SK-N-SH (cell line): ENCODE measurements around the gene HASPIN. TPM values are rescaled to one million over a fixed set of nuclear protein-coding genes. Genes with fewer than 3 reads are reported as not detected.

Experiments
- CTCF ChIA-PET: fragments of 300-600, 350-600 bp; formaldehyde crosslinking; extraction: SDS; loops from one replicate; lab custom pipeline; 2021; lab: Yijun Ruan, JAX
- POLR2A ChIA-PET: fragments of 350-600 bp; sonication (Branson Sonifier 250); formaldehyde crosslinking; extraction: SDS; loops from one replicate; lab custom pipeline; 2020; ENCODE audit warnings: antibody characterized with exemption, inconsistent platforms; lab: Yijun Ruan, JAX
- DNase-seq: peaks from one replicate; pipeline ENCODE4 v3.0.0; 2012
- H2AFZ ChIP-seq: fragments of 200-600 bp; sonication (generic); 2 replicates; pipeline ENCODE4 v1.8.1; 2016; ENCODE audit warnings: antibody characterized with exemption, mild to moderate bottlenecking, low read depth
- H3F3A ChIP-seq: fragments of 200-600 bp; sonication (generic); replicated peaks from 2 replicates; pipeline ENCODE3; 2016; ENCODE audit warnings: antibody characterized with exemption, mild to moderate bottlenecking; ENCODE audit not compliant: insufficient read depth
- H3K27ac ChIP-seq, 2 experiments: fragments of 200-500 bp in 1 of 2; fragments of 200-600 bp in 1 of 2; sonication (Bioruptor generic) in 1 of 2; sonication (generic), shearing (Covaris generic) in 1 of 2; 2 replicates each; pipeline versions ENCODE4 v1.5.1 to v1.6.1; 2014 to 2016; ENCODE audit warnings: low read depth in 2 of 2, inconsistent platforms in 1 of 2, low read length in 1 of 2, mild to moderate bottlenecking in 1 of 2, mixed read lengths in 1 of 2
- H3K27me3 ChIP-seq: fragments of 200-600 bp; sonication (generic), shearing (Covaris generic); 2 replicates; pipeline ENCODE4 v1.6.1; 2016; ENCODE audit warnings: mixed run types; ENCODE audit not compliant: insufficient read depth
- H3K36me3 ChIP-seq, 2 experiments: fragments of 200-500 bp in 1 of 2; fragments of 200-600 bp in 1 of 2; sonication (Bioruptor generic) in 1 of 2; sonication (generic) in 1 of 2; replicated peaks in 1 of 2; 2 replicates each; pipeline versions ENCODE3 to v1.5.1; 2014 to 2016; ENCODE audit warnings: low read length in 1 of 2, mild to moderate bottlenecking in 1 of 2; ENCODE audit not compliant: insufficient read depth in 2 of 2, control insufficient read depth in 1 of 2
- H3K4me1 ChIP-seq, 2 experiments: fragments of 200-500 bp in 1 of 2; fragments of 200-600 bp in 1 of 2; sonication (Bioruptor generic) in 1 of 2; sonication (generic), shearing (Covaris generic) in 1 of 2; 2 replicates each; pipeline versions ENCODE4 v1.5.1 to v1.6.1; 2014 to 2016; ENCODE audit warnings: low read depth in 1 of 2, low read length in 1 of 2, mixed run types in 1 of 2; ENCODE audit not compliant: insufficient read depth in 2 of 2, control insufficient read depth in 1 of 2
- H3K4me2 ChIP-seq: fragments of 200-600 bp; sonication (generic), shearing (Covaris generic); 2 replicates; pipeline ENCODE4 v1.6.1; 2017; ENCODE audit warnings: mixed run types
- H3K4me3 ChIP-seq, 2 experiments: fragments of 200-500 bp in 1 of 2; fragments of 200-600 bp in 1 of 2; sonication (Bioruptor generic) in 1 of 2; sonication (generic), shearing (Covaris generic) in 1 of 2; 2 replicates each; pipeline versions ENCODE4 v1.5.1 to v1.8.1; 2014 to 2016; ENCODE audit warnings: low read depth in 2 of 2, inconsistent platforms in 1 of 2, low read length in 1 of 2, mild to moderate bottlenecking in 1 of 2, mixed read lengths in 1 of 2, moderate library complexity in 1 of 2
- H3K79me2 ChIP-seq: fragments of 200-600 bp; sonication (generic); 2 replicates; pipeline ENCODE4 v1.8.1; 2017; ENCODE audit warnings: mild to moderate bottlenecking; ENCODE audit not compliant: insufficient read depth
- H3K9ac ChIP-seq: fragments of 200-600 bp; sonication (generic); 2 replicates; pipeline ENCODE4 v1.6.1; 2017; ENCODE audit warnings: mixed run types
- H3K9me2 ChIP-seq: fragments of 200-600 bp; sonication (generic); 2 replicates; pipeline ENCODE4 v1.6.1; 2017; ENCODE audit warnings: mixed run types
- H3K9me3 ChIP-seq: fragments of 200-600 bp; sonication (generic); 2 replicates; pipeline ENCODE4 v1.6.1; 2017; ENCODE audit warnings: mixed run types, mild to moderate bottlenecking, moderate library complexity
- H4K20me1 ChIP-seq: fragments of 200-600 bp; sonication (generic); 2 replicates; pipeline ENCODE4 v1.6.1; 2017; ENCODE audit warnings: mild to moderate bottlenecking, mixed run types; ENCODE audit not compliant: insufficient read depth
- EP300 ChIP-seq, 2 experiments: IDR thresholded peaks; 2 replicates each; pipeline versions ENCODE4 v1.4.0 to v1.6.1; 2012; ENCODE audit warnings: borderline replicate concordance in 1 of 2, low read depth in 1 of 2, low read length in 1 of 2
- EZH2phosphoT487 ChIP-seq: fragments of 200-600 bp; sonication (generic); IDR thresholded peaks from 2 replicates; pipeline ENCODE4 v1.6.1; 2017; ENCODE audit warnings: low read depth, mixed run types, mild to moderate bottlenecking, antibody characterized with exemption, moderate library complexity, borderline replicate concordance
- GATA2 ChIP-seq: sonication (generic); formaldehyde crosslinking; IDR thresholded peaks from 2 replicates; pipeline ENCODE4 v1.5.0; 2020; ENCODE audit warnings: mild to moderate bottlenecking, missing genetic modification reagents
- NRF1 ChIP-seq: IDR thresholded peaks from 2 replicates; pipeline ENCODE4 v1.6.1; 2012; ENCODE audit warnings: low read depth, mild to moderate bottlenecking, low read length
- POLR2AphosphoS5 ChIP-seq: IDR thresholded peaks from 2 replicates; pipeline ENCODE4 v1.6.1; 2012; ENCODE audit warnings: low read depth, low read length
- RAD21 ChIP-seq: IDR thresholded peaks from 2 replicates; pipeline ENCODE4 v1.6.1; 2012; ENCODE audit warnings: mild to moderate bottlenecking, low read length
- RCOR1 ChIP-seq: fragments of 150-350 bp; IDR thresholded peaks from 2 replicates; pipeline ENCODE4 v1.6.1; 2017; ENCODE audit warnings: antibody characterized with exemption, low read length
- RFX5 ChIP-seq: IDR thresholded peaks from 2 replicates; pipeline ENCODE4 v1.6.1; 2012; ENCODE audit warnings: mild to moderate bottlenecking, improper control_type of control experiment, low read length
- SIN3A ChIP-seq: IDR thresholded peaks from 2 replicates; pipeline ENCODE4 v1.6.1; 2012; ENCODE audit warnings: low read depth, mild to moderate bottlenecking, low read length, moderate library complexity, borderline replicate concordance
- SMC3 ChIP-seq: IDR thresholded peaks from 2 replicates; pipeline ENCODE4 v1.6.1; 2012; ENCODE audit warnings: low read depth, low read length, improper control_type of control experiment
- TAF1 ChIP-seq: IDR thresholded peaks from 2 replicates; pipeline ENCODE4 v1.6.1; 2012; ENCODE audit warnings: low read depth, mild to moderate bottlenecking, low read length, moderate library complexity, borderline replicate concordance
- TCF12 ChIP-seq: IDR thresholded peaks from 2 replicates; pipeline ENCODE4 v1.4.0; 2012
- TEAD4 ChIP-seq: IDR thresholded peaks from 2 replicates; pipeline ENCODE4 v1.4.0; 2012; ENCODE audit warnings: mild to moderate bottlenecking, borderline replicate concordance; ENCODE audit not compliant: insufficient read depth
- WGBS: methylation state at CpG from one replicate; pipeline ENCODE4 v1.1.6; 2017; ENCODE audit warnings: low lambda C conversion rate; 5-methylcytosine and 5-hydroxymethylcytosine counted together
- polyA plus RNA-seq, 3 experiments: library from polyadenylated mRNA; depleted of rRNA; stranded (reverse); fragments of >200 nt; gene quantifications; 2 replicates each; pipeline ENCODE4 v1.2.3, GENCODE V29; 2012
- TF ChIP-seq, protein P1 (sequence below): IDR thresholded peaks from 2 replicates; pipeline ENCODE4 v1.4.0; 2012; ENCODE audit warnings: low read depth, borderline replicate concordance
- TF ChIP-seq, protein P2 (sequence below): IDR thresholded peaks from 2 replicates; pipeline ENCODE4 v1.4.0; 2012; ENCODE audit warnings: low read depth
- TF ChIP-seq, protein P3 (sequence below): IDR thresholded peaks from 2 replicates; pipeline ENCODE4; 2012
- TF ChIP-seq, protein P4 (sequence below): IDR thresholded peaks from 2 replicates; pipeline ENCODE4 v1.4.0; 2012; ENCODE audit warnings: low read depth, borderline replicate concordance
- TF ChIP-seq, protein P5 (sequence below): fragments of 150-350 bp; IDR thresholded peaks from 2 replicates; pipeline ENCODE4 v1.6.1; 2016; ENCODE audit warnings: mild to moderate bottlenecking, low read depth, low read length

Gene HASPIN
- polyA plus RNA-seq, 1 of the 3 experiments (the other 2 are of a cell fraction), result 1.4 TPM

DNA sequence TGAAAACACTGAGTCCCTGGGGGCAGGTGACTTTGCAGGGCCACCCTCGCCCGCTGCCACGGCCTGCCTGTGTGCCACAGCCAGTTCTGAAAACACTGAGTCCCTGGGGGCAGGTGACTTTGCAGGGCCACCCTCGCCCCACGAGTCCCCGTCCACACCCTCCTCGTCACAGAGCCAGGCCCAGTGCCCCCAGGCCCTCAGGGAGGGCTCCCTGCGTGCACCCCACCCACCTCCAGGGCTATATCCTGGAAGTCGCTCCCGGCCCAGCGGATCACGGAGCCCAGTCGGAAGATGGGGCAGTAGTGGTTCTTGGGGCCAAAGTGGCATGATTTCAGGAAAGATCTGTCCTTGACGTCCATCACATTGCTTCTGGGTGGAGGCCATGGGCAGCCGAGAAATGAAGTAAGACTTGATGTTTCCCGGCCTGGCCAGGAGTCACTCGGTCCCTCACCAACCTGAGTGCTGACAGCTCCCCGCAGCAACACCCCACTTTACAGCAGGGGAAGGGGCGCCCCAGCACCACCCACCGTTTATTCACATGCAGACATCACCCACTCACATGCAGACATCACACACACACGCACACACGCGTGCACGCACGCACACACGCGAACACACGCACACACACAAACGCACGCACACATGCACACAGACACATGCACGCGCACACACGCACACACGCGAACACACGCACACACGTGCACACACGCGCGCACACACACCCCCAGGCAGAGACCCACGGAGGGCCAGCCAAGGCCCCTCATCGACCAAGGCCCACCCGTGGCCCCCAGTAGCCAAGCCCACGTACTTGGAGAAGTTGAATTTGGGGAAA is 34.2 kb upstream of the HASPIN start:
- ChIA-PET CTCF (no interaction called here), POLR2A (no interaction called here)
- no peaks in the 10 kb centered on the region for H3K79me2 ChIP-seq
- no peaks in the 10 kb centered on the region for H3K9me3 ChIP-seq
- TF ChIP-seq SIN3A (no peak), POLR2AphosphoS5 (no peak), RCOR1 (no peak), EP300 (IDR thresholded peaks at IDR 0.05; ENCODE audit: borderline replicate concordance in 1 of 2, low read depth in 1 of 2, low read length in 1 of 2) (no peak), TAF1 (no peak), SMC3 (no peak), NRF1 (no peak), RAD21 (no peak), EZH2phosphoT487 (no peak), GATA2 (CRISPR knock-in tag) (no peak)
- TF ChIP-seq, protein P1, sequence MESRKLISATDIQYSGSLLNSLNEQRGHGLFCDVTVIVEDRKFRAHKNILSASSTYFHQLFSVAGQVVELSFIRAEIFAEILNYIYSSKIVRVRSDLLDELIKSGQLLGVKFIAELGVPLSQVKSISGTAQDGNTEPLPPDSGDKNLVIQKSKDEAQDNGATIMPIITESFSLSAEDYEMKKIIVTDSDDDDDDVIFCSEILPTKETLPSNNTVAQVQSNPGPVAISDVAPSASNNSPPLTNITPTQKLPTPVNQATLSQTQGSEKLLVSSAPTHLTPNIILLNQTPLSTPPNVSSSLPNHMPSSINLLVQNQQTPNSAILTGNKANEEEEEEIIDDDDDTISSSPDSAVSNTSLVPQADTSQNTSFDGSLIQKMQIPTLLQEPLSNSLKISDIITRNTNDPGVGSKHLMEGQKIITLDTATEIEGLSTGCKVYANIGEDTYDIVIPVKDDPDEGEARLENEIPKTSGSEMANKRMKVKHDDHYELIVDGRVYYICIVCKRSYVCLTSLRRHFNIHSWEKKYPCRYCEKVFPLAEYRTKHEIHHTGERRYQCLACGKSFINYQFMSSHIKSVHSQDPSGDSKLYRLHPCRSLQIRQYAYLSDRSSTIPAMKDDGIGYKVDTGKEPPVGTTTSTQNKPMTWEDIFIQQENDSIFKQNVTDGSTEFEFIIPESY, result no peak
- TF ChIP-seq, protein P2, sequence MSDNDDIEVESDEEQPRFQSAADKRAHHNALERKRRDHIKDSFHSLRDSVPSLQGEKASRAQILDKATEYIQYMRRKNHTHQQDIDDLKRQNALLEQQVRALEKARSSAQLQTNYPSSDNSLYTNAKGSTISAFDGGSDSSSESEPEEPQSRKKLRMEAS, result no peak
- H4K20me1 ChIP-seq, result no peaks in the 10 kb centered on the region
- H3K9ac ChIP-seq, result no peak overlapping the region
- no peak overlapping the region for H3K4me2 ChIP-seq
- no peaks in the 10 kb centered on the region for H3K36me3 ChIP-seq
- DNase-seq, result no peak
- WGBS, result 93% methylated on average over 29 of the region's 44 CpGs
- H2AFZ ChIP-seq, result no peak overlapping the region
- no peaks in the 10 kb centered on the region for H3K9me2 ChIP-seq
- H3K4me1 ChIP-seq, result no peaks in the 10 kb centered on the region; a peak in 1 of 4 replicates
- H3K27ac ChIP-seq, result no peak overlapping the region
- H3F3A ChIP-seq, result no peaks in the 10 kb centered on the region
- H3K4me3 ChIP-seq, result no peak overlapping the region
- no peaks in the 10 kb centered on the region for H3K27me3 ChIP-seq

DNA sequence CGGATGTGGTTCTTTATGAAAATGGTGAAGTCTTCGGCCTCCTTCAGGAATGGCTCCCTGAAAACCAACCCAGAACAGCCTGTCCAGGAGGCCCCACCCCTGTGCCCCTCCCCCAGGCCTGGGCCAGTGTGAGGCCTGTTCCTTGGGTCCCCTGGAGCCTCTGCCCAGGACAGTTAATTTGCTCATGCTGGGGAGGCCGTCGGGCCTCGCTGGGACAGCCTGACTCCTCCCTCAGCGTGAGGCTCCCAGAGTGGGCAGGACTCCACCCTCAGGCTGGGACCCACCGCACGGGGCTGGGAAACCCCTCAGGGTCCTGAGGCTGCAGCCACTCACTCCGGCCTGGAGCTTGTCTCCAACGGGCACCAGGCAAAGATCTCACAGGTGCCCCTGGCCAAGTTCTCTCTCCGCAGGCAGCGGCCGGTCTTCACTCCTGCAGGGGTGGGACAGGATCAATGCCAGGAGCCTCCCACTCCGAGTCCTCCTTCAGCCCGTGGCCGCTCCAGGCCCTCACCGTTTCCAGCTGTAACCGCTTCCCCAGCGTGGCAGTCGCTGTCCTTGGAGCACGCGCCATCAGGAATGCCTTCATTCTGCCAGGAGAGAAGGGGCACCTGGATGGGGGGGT is 33.5 kb upstream of the HASPIN start:
- DNase-seq, result no peak
- H3K4me1 ChIP-seq, result peaks cover 0 to 7% of the 10 kb centered on the region in 2 experiments; a peak in 1 of 4 replicates
- H3K36me3 ChIP-seq, result no peaks in the 10 kb centered on the region
- ChIA-PET CTCF (no interaction called here), POLR2A (no interaction called here)
- H3K4me2 ChIP-seq, result no peak overlapping the region
- no peak overlapping the region for H3K4me3 ChIP-seq
- H3K79me2 ChIP-seq, result no peaks in the 10 kb centered on the region
- H3K27ac ChIP-seq, result no peak overlapping the region
- no peak overlapping the region for H3K9ac ChIP-seq
- no peaks in the 10 kb centered on the region for H4K20me1 ChIP-seq
- no peaks in the 10 kb centered on the region for H3F3A ChIP-seq
- WGBS, result 92% methylated on average over 13 of the region's 22 CpGs
- H3K27me3 ChIP-seq, result no peaks in the 10 kb centered on the region
- H2AFZ ChIP-seq, result no peak overlapping the region
- no peaks in the 10 kb centered on the region for H3K9me3 ChIP-seq
- no peaks in the 10 kb centered on the region for H3K9me2 ChIP-seq
- no peak for TF ChIP-seq SIN3A
- no peak for TF ChIP-seq SMC3
- TF ChIP-seq, protein P2, result no peak
- TF ChIP-seq, protein P1, result no peak
- TF ChIP-seq, protein P3, sequence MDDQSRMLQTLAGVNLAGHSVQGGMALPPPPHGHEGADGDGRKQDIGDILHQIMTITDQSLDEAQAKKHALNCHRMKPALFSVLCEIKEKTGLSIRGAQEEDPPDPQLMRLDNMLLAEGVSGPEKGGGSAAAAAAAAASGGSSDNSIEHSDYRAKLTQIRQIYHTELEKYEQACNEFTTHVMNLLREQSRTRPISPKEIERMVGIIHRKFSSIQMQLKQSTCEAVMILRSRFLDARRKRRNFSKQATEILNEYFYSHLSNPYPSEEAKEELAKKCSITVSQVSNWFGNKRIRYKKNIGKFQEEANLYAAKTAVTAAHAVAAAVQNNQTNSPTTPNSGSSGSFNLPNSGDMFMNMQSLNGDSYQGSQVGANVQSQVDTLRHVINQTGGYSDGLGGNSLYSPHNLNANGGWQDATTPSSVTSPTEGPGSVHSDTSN, result no peak
- TF ChIP-seq TCF12, result no peak
- no peak for TF ChIP-seq GATA2 (CRISPR knock-in tag)
- TF ChIP-seq TEAD4, result no peak
- no peak for TF ChIP-seq RFX5
- TF ChIP-seq, protein P4, sequence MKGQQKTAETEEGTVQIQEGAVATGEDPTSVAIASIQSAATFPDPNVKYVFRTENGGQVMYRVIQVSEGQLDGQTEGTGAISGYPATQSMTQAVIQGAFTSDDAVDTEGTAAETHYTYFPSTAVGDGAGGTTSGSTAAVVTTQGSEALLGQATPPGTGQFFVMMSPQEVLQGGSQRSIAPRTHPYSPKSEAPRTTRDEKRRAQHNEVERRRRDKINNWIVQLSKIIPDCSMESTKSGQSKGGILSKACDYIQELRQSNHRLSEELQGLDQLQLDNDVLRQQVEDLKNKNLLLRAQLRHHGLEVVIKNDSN, result no peak
- TF ChIP-seq, protein P5, sequence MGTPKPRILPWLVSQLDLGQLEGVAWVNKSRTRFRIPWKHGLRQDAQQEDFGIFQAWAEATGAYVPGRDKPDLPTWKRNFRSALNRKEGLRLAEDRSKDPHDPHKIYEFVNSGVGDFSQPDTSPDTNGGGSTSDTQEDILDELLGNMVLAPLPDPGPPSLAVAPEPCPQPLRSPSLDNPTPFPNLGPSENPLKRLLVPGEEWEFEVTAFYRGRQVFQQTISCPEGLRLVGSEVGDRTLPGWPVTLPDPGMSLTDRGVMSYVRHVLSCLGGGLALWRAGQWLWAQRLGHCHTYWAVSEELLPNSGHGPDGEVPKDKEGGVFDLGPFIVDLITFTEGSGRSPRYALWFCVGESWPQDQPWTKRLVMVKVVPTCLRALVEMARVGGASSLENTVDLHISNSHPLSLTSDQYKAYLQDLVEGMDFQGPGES, result no peak
